Measurements from ENCODE around the gene BCDIN3D. TPM values are rescaled to one million over a fixed set of nuclear protein-coding genes. Genes with fewer than 3 reads are reported as not detected.

BCDIN3D gene
- total RNA-seq, 1 donor from 2014 or later, result 3.3 TPM

DNA sequence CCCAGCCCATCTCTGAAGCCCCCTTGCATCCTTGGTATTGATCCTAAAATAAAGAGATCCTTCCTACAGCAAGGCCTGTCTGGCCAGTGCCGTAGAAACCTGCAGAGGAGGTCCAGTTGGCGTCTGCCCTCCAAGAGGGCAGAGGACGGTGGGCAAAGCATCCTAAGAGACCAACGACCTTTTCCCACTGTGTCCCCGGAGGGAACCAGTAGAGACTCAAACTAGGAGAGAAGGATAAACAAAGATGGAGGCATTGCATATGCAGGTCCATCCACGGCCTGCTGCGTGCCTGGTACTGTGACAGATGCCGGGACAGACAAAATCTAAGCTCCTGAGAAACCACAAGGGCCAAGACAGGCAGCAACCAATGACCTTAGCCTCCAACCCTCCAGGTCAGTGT is 18.5 kb downstream of the BCDIN3D start:
- no peak for DNase-seq (ENCODE audit: low spot score)
- TF ChIP-seq, protein P1, sequence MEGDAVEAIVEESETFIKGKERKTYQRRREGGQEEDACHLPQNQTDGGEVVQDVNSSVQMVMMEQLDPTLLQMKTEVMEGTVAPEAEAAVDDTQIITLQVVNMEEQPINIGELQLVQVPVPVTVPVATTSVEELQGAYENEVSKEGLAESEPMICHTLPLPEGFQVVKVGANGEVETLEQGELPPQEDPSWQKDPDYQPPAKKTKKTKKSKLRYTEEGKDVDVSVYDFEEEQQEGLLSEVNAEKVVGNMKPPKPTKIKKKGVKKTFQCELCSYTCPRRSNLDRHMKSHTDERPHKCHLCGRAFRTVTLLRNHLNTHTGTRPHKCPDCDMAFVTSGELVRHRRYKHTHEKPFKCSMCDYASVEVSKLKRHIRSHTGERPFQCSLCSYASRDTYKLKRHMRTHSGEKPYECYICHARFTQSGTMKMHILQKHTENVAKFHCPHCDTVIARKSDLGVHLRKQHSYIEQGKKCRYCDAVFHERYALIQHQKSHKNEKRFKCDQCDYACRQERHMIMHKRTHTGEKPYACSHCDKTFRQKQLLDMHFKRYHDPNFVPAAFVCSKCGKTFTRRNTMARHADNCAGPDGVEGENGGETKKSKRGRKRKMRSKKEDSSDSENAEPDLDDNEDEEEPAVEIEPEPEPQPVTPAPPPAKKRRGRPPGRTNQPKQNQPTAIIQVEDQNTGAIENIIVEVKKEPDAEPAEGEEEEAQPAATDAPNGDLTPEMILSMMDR (IDR thresholded peaks at IDR 0.05), result no peak
- Mint-ChIP-seq H3K36me3 (ENCODE audit: low read depth) (peaks cover 2% of the 10 kb centered on the region), H3K4me3 (ENCODE audit: unreplicated experiment) (no peak overlapping the region), H3K27ac (ENCODE audit: unreplicated experiment) (peak overlapping the region; percentile 32), H3K9me3 (ENCODE audit: low read depth) (no peaks in the 10 kb centered on the region), H3K4me1 (ENCODE audit: low read depth) (peaks cover 60% of the 10 kb centered on the region), H3K27me3 (ENCODE audit: low read depth) (no peaks in the 10 kb centered on the region)

DNA sequence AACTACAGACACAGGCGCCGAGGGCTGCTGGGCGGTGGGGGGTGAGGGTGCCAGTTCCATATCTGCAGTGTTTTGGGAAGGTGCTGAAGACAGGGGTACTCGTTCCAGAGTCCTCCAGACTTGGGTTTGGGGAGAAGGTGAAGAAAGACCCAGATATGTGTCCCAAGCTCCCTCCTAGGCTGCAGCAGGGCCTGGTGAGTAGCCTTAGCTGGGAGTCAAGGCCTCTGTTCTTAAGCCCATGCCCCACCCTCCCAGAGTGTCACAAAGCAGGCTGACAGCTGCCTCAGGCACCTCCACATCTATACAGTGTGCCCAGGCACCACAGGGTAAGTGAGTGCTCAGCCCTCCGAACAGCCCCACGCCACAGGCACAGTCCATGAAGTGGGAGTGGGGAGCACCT is 19.0 kb downstream of the BCDIN3D start:
- Mint-ChIP-seq H3K4me1 (ENCODE audit: low read depth) (peaks cover 58% of the 10 kb centered on the region), H3K9me3 (ENCODE audit: low read depth) (no peaks in the 10 kb centered on the region), H3K36me3 (ENCODE audit: low read depth) (peaks cover 2% of the 10 kb centered on the region), H3K4me3 (ENCODE audit: unreplicated experiment) (no peak overlapping the region), H3K27me3 (ENCODE audit: low read depth) (no peaks in the 10 kb centered on the region), H3K27ac (ENCODE audit: unreplicated experiment) (peak overlapping the region; percentile 32)
- TF ChIP-seq, protein P1 (IDR thresholded peaks at IDR 0.05), result no peak
- DNase-seq (ENCODE audit: low spot score), result no peak

DNA sequence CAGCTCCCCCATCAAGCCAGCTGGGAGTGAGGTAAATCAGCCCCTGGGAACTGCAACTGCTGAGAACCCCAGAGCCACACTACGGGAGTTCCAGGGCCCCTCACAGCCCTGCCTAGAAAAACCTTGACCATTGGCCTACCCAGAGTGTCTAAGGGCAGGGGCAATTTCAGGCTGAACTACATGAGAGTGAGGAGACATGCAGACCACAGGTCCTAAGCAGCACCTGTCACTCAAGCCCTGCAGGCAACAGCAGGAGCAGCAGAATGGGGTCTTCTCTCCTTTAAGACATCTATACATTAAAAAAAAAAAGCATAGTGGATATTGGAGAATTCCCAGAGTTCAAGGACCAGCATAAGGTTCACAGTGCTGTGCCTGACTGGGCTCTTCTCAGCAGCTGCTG is 19.6 kb downstream of the BCDIN3D start:
- no peaks in the 10 kb centered on the region for H3K27me3 Mint-ChIP-seq (ENCODE audit: low read depth)
- no peak overlapping the region for H3K27ac Mint-ChIP-seq (ENCODE audit: unreplicated experiment)
- peaks cover 2% of the 10 kb centered on the region for H3K36me3 Mint-ChIP-seq (ENCODE audit: low read depth)
- no peak for DNase-seq (ENCODE audit: low spot score)
- TF ChIP-seq, protein P1 (IDR thresholded peaks at IDR 0.05), result no peak
- no peak overlapping the region for H3K4me3 Mint-ChIP-seq (ENCODE audit: unreplicated experiment)
- peaks cover 52% of the 10 kb centered on the region for H3K4me1 Mint-ChIP-seq (ENCODE audit: low read depth)
- no peaks in the 10 kb centered on the region for H3K9me3 Mint-ChIP-seq (ENCODE audit: low read depth)

DNA sequence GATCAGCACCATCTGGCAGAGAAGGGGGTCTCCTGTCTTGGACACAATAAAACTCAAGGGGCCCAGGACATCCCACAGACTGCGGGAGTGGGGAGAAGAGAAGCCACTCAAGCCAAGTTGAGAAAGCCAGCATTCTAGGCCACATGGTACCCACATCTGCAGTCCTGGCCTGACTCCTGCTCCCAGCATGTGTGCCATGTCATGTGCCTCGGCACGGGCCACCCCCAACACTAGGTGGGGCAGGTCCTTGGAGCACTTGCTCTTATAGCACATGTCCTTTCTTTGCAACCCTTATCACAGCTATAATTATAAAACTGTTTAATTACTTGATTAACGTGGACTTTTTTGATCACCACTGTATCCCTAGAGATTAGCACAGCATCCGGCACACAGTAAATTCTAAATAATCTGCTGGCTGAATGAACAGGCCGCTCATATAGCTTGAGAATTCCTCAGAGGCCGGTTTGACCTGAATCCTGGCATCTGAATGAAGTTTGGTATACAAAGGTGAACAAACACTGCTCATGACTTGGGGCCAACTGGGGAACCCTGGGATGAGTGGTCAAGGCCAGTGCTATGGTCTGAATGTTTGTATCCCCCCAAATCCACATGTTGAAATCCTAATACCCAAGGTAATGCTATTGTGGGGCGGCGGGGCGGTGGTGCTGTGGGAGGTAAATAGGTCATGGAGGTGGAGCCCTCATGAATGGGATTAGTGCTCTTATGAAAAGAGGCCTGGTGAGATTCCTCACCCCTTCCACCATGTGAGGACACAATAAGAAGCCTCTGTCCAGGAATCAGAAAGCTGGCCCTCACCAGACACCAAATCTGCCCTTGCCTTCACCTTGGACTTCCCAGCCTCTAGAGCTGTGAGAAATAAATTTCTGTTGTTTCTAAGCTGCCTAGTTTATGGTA is 21.3 kb downstream of the BCDIN3D start:
- DNase-seq (ENCODE audit: low spot score), result no peak
- Mint-ChIP-seq H3K27ac (ENCODE audit: unreplicated experiment) (peak overlapping the region; percentile 49), H3K36me3 (ENCODE audit: low read depth) (peaks cover 7% of the 10 kb centered on the region), H3K4me3 (ENCODE audit: unreplicated experiment) (no peak overlapping the region), H3K9me3 (ENCODE audit: low read depth) (no peaks in the 10 kb centered on the region), H3K27me3 (ENCODE audit: low read depth) (no peaks in the 10 kb centered on the region), H3K4me1 (ENCODE audit: low read depth) (peaks cover 46% of the 10 kb centered on the region)
- TF ChIP-seq, protein P1 (IDR thresholded peaks at IDR 0.05), result no peak

DNA sequence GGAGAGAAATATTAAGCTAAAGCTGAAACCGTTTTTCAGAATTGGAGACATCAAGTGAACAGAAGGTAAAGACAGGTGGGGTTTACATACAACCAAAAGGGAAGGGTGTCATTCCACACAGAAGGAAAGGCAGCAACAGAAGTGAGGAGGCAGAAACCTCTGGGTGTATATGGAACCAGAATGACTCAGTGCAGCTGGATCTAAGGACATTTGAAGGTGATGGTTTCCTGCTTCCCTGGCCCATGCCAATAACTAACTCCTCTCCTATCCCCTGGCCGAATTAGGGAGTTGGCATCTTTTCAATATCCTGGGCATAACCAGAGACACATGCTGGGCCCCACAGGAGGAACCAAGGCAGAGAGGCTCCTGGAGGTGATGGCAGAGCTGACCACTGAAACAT is 23.1 kb downstream of the BCDIN3D start:
- no peak overlapping the region for H3K4me3 Mint-ChIP-seq (ENCODE audit: unreplicated experiment)
- TF ChIP-seq, protein P1 (IDR thresholded peaks at IDR 0.05), result no peak
- H3K36me3 Mint-ChIP-seq (ENCODE audit: low read depth), result peaks cover 12% of the 10 kb centered on the region
- no peak for DNase-seq (ENCODE audit: low spot score)
- no peaks in the 10 kb centered on the region for H3K27me3 Mint-ChIP-seq (ENCODE audit: low read depth)
- no peaks in the 10 kb centered on the region for H3K9me3 Mint-ChIP-seq (ENCODE audit: low read depth)
- H3K27ac Mint-ChIP-seq (ENCODE audit: unreplicated experiment), result peak overlapping the region; percentile 6
- peaks cover 33% of the 10 kb centered on the region for H3K4me1 Mint-ChIP-seq (ENCODE audit: low read depth)

All from chondrocyte (in vitro differentiated cells).